Skin of body (tissue), 2 donors: ENCODE measurements around the gene ANXA8. TPM values are rescaled to one million over a fixed set of nuclear protein-coding genes. Genes with fewer than 3 reads are reported as not detected.
"Not testable (repeated sequence)": the region's sequence is repeated elsewhere in the genome, so short reads cannot be mapped to it uniquely, and the experiment has no call there.

Experiments used
- DNase-seq: peaks from one replicate; lab custom pipeline; 2025; lab: John Stamatoyannopoulos, UW
- total RNA-seq: library from RNA; depleted of rRNA; stranded (reverse); fragments of >200 nt; gene quantifications from one replicate; pipeline ENCODE4 v1.2.3, GENCODE V29; 2014

The ANXA8 gene
- total RNA-seq, 1 donor from 2014 or later = 4.6 TPM

GRCh38 chr10:47465216-47465917 is 18.5 kb downstream of the ANXA8 start:
- not testable (repeated sequence) for DNase-seq

GRCh38 chr10:47462577-47463358 is 21.1 kb downstream of the ANXA8 start:
- DNase-seq = not testable (repeated sequence)

DNA sequence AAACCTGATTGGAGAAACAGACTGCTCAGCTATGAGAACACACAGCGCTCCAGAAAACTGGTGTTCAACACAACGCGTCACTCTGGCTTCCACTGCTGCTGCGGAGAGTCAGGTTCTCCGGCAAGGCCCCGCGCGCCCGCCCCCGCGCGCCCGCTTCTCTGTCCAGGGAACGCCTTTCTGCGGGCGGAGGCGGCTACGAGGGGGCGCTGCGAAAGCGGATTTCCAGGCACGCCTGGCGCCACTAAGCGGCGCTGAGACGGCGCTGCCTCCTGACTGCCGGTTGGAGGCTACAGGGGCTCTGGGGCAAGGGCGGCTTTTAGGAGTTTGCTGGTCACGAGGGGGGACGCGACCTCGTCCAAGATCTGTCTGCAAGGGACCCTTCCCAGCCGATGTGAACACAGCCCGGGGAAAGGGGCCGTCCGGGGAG is 22.6 kb downstream of the ANXA8 start:
- DNase-seq = peak; percentile 46

GRCh38 chr10:47458466-47459154 is 25.3 kb downstream of the ANXA8 start:
- DNase-seq = no peak

DNA sequence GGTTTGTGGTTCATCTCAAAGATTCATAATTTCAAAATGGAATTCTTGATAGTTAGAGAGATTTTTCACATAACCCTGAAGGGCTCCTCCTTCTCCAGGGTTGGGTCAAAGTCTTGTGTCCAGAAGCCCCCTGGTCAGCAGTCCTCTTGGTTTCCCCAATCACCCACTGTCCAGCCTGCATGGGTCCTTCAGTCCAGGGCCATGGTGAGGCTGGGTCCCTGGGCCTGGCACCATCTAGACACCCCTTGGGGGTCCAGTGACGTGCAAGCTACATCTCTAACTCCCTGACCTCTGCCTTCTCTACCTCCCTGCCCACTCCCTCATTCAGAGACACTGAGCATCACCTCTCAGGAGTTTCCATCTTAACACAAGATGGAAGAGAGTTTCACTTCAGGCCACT is 26.1 kb downstream of the ANXA8 start:
- DNase-seq = no peak

GRCh38 chr10:47457528-47457820 is 26.4 kb downstream of the ANXA8 start:
- DNase-seq = no peak

- DNase-seq = no peak
Observed at GRCh38 chr10:47456794-47457527, 27.0 kb downstream of the ANXA8 start.

DNA sequence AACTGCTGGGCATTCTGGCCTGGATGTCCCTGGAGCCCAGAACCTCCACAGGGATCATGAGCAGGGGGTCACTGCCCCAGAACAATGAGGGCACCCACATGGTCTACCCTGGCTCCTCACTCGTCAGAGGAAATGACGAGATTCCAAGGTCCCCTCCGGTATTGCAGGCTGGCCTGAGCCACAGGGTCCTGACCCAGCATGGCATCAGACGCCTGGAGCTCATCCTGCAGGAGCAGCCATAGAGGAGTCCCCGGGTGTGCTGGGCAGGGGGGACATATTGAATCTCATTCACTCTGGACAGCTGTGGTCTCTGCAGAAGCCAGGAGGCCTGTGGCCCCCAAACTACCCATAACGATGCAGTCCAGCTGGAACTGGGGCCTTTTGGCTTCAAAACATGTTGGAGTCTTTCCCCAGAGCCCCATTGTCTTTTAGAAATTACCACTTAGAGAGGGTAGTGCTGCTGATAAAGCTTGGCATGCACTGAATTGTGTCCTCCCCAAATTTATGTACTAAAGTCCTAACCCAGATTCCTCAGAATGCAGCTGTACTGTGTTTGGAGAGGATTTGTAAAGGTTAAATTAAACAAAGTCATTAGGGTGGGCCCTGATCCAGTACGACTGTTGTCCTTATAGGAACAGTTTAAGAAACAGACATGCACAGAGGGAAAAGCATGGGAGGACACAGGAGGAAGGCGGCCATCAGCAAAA is 27.7 kb downstream of the ANXA8 start:
- DNase-seq = no peak

DNA sequence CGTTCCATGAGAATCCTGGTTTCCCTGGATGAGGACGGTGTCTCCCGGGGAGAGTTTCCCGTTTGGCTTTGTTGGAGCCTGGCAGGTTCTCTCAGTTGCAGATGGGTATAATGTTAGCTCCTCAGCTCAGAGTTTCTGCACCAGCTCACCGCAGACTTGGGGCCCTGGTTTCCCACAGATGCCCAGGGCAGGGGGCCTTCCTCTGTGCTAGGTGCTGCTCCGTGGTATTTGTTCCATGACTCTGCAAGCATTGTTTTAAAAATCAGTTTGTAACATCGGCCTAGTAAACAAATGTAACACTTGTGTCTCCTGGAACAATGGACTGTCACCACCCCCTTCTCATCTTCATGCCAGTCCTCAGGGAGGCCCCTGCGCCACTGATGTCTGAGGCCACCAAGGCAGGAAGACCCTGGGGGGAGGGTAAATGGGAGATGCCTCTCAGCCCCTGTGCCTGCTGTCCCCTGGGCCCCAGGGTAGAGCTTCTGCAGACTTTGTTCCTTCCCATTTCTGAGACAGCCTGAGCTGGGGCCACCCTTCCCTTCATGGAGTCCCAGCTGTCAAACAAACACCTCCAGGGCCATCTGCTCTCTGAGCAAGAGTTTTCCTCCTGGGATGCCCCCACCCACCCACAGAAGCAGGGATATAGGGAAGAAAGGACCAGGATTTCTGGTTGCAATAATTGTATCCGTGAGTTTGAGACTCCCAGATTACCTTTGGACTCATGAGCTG is 28.4 kb downstream of the ANXA8 start:
- not testable (repeated sequence) for DNase-seq

GRCh38 chr10:47454780-47455058 is 29.2 kb downstream of the ANXA8 start:
- no peak for DNase-seq

GRCh38 chr10:47454008-47454779 is 29.7 kb downstream of the ANXA8 start:
- DNase-seq = no peak

DNA sequence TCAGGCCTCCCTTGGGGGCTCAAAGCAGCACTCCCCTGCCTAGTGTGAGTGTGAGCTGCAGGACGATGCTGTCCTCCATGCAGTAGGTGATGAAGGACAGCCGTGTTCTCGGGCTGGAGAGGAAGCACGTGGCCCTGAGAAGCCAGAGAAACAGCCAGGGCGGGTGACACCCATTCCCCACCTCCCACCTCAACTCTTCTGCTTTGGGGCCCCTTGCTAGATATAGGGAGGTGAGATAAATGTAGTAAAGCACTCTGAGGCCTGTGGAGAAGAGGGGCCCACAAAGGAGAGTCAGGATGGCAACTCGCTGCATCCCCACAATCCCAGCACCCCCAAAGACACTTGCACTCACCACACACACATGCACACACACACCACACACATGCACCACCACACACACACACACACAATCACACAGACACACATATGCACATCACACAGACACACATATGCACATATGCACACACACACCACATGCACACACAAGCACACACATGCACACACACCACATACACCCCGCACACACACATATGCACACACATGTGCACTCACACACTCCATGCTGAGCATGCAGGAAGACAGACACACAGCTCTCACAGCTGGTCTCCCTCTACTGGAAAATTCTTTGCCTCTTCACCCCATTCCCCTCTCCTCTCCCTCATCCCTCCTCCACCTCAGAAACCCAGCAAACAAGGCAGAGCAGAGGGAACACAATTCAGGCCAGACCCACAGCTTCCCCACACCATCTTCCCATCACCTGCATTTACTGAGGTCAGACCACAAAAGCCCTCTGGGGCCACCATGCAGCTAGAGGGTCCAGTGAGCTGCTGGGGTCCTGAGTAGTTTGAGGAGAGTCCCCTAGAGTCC is 30.5 kb downstream of the ANXA8 start:
- DNase-seq = no peak

DNA sequence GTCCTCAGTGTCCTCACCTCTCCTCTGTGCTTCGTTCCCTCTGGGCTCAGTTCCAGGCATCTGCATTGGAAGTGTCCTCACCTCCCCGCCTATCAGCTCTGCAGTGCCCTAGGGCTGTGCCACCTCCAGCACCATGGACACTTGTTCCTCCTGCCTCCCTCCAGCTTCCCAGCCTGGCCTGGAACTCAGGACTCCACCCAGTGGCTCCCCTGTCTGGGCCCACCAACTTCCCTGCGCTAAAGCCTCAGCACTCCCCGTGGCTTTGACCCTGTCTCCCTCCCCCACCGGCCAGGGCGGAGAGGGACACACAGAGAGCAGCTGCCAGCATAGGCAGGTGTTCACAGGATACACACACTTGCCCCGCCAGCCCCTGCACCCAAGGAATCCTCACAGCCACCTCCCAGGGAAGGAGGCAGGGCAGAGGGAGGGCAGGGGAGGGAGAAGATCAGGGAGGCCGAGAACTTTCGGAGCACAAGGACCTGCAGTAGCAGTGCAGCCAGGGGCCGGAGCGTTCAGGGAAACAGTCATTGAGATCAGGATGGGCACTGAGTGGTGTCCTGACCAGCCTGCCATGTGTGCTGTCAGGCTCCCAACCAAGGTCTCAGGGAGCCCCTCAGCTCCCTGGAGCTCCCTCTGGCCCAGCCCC is 31.3 kb downstream of the ANXA8 start:
- no peak for DNase-seq

DNA sequence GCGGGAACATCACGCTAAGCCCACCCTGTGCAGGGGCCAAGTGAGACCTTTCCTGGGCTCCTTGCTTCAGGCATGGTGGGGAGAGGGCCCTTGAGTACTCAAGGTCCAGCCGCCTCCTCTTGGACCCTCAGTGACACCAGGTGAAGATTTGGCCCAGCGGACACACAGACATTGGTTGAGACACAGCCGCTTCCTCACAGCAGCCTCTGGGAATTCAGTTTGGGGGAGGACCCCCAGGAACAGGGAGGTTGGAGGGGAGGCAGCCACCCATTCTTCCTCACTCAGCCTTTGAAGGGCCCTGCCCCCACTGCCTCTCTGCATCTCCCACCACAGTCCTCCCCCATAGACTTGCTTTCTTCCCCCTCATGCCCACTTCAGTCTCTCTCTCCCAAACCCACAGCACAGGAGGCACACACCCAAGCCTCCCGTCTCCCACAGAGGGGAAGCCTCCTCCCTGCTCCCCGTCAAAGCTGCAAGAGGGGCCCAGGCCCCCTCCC is 31.9 kb downstream of the ANXA8 start:
- no peak for DNase-seq

DNA sequence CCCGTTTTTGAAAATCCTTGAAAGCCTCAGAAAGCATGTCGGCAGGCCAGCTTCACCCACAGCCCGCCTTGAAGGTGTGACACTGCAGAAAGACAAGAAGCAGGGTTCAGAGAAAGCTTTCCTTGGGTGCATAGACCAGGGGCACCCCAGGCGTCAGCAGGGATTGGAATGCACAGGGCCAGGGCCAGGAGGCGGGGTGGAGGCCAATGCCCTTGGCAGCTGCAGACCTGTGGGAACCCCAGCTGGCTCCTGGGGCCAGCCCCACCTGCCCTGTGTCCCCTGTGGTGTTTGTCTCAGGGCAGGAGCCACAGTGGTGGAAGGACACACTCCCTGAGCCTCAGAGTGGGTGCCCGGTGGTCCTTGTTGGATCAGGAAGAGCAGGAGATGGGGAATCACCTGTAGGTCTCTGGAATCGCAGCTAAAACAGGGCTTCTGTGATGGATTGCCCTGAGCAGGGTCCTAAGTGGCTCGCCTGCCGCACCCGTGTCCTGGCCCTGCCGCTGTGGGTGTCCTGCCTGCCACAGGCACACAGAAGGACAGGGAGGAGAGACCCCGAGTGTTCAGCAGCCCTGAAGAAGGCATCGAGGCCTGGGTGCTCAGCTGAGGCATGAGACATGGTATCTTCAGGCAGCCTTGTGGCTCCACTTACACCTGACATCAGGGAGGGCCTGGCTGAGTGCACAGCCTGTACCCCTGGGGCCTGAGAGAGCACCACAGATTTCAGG is 32.5 kb downstream of the ANXA8 start:
- DNase-seq = no peak

DNA sequence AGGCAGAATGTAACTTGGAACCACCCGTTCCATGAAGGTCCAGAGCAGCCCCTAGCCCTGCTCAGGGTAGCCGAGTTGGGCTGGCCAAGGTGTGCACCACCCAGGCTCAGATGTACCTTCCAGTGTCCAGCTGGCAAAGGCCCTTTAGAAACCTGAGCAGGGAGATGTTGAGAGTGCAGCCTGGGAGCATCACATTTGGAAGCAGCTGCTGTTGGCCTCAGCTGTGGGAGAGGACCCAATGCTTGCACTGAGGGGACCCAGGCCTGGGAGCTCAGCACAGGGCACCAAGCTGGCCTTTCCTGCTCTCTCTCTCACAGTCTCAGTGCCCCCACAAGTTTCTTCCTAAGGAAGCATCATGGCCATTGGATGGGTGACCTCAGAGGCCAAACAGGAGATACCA is 33.5 kb downstream of the ANXA8 start:
- no peak for DNase-seq

- no peak for DNase-seq
Observed at GRCh38 chr10:47449979-47450378, 33.9 kb downstream of the ANXA8 start.
